Measurements from ENCODE around the gene EMCN.

EMCN gene

DNA sequence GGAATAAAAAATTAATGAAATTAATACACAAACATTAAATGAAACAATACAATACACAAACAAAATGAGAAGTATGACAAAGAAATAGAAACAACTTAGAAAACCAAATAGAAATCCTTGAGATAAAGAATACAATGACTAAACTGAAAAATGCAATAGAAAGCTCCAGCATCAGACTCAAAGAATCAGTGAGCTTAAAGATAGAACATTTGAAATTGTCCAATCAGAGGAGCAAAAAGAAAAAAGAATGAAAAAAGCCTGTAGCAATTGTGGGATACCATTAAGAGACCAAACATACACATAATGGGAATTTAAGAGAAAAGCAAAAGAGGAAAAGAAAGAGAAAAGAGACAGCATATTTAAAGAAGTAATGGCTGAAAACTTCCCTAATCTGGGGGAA is 25.7 kb downstream of the EMCN start:
- H3K9ac ChIP-seq (ENCODE audit: low read length) = no peak overlapping the region
- no peaks in the 10 kb centered on the region for H3K9me3 ChIP-seq (ENCODE audit: low read length)
- no peaks in the 10 kb centered on the region for H3K4me1 ChIP-seq (ENCODE audit: insufficient read depth, low read length)
- H3K27me3 ChIP-seq (ENCODE audit: control insufficient read depth in 1 of 2, insufficient read depth in 2 of 2, low read length in 2 of 2) = no peaks in the 10 kb centered on the region
- H3K36me3 ChIP-seq (ENCODE audit: insufficient read depth, low read length) = no peaks in the 10 kb centered on the region
- no peak overlapping the region for H3K4me3 ChIP-seq (ENCODE audit: low read depth in 1 of 2, low read length in 2 of 2)
- H3K27ac ChIP-seq (ENCODE audit: low read depth, low read length) = no peak overlapping the region

- Histone ChIP-seq H3K36me3 (ENCODE audit: insufficient read depth, low read length) (no peaks in the 10 kb centered on the region), H3K27ac (ENCODE audit: low read depth, low read length) (no peak overlapping the region), H3K27me3 (ENCODE audit: control insufficient read depth in 1 of 2, insufficient read depth in 2 of 2, low read length in 2 of 2) (no peaks in the 10 kb centered on the region), H3K9me3 (ENCODE audit: low read length) (no peaks in the 10 kb centered on the region), H3K4me3 (ENCODE audit: low read depth in 1 of 2, low read length in 2 of 2) (no peak overlapping the region), H3K4me1 (ENCODE audit: insufficient read depth, low read length) (no peaks in the 10 kb centered on the region), H3K9ac (ENCODE audit: low read length) (no peak overlapping the region)
These were observed 28.5 kb downstream of the EMCN start for GRCh38 chr4:100489305-100489704.

GRCh38 chr4:100486496-100486895 is 31.3 kb downstream of the EMCN start:
- no peak overlapping the region for H3K9ac ChIP-seq (ENCODE audit: low read length)
- no peak overlapping the region for H3K4me3 ChIP-seq (ENCODE audit: low read depth in 1 of 2, low read length in 2 of 2)
- H3K27ac ChIP-seq (ENCODE audit: low read depth, low read length) = no peak overlapping the region
- no peaks in the 10 kb centered on the region for H3K36me3 ChIP-seq (ENCODE audit: insufficient read depth, low read length)
- H3K4me1 ChIP-seq (ENCODE audit: insufficient read depth, low read length) = no peaks in the 10 kb centered on the region
- no peaks in the 10 kb centered on the region for H3K27me3 ChIP-seq (ENCODE audit: control insufficient read depth in 1 of 2, insufficient read depth in 2 of 2, low read length in 2 of 2)
- no peaks in the 10 kb centered on the region for H3K9me3 ChIP-seq (ENCODE audit: low read length)

GRCh38 chr4:100483796-100484195 is 34.0 kb downstream of the EMCN start:
- Histone ChIP-seq H3K9me3 (ENCODE audit: low read length) (no peaks in the 10 kb centered on the region), H3K27me3 (ENCODE audit: control insufficient read depth in 1 of 2, insufficient read depth in 2 of 2, low read length in 2 of 2) (no peaks in the 10 kb centered on the region), H3K27ac (ENCODE audit: low read depth, low read length) (no peak overlapping the region), H3K4me3 (ENCODE audit: low read depth in 1 of 2, low read length in 2 of 2) (no peak overlapping the region), H3K4me1 (ENCODE audit: insufficient read depth, low read length) (no peaks in the 10 kb centered on the region), H3K36me3 (ENCODE audit: insufficient read depth, low read length) (no peaks in the 10 kb centered on the region), H3K9ac (ENCODE audit: low read length) (no peak overlapping the region)

DNA sequence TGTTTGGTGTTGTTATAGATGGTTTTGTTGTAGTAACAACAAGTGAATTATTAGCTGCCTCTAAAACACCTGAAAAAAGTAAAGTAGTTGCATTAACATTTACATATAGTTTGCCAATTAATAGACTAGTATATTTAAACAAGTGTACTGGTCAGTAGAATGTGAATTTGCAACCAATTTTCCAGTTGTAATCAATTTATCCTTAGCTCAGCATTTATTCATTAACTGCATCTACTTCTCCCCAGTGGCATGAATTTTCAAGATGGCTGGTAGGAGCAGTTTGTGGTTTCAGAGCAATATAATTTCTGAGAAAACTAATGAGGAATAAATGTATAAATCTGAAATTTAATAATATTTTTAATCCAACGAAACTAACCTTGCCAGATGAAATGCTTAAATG is 37.9 kb downstream of the EMCN start:
- Histone ChIP-seq H3K4me3 (ENCODE audit: low read depth in 1 of 2, low read length in 2 of 2) (no peak overlapping the region), H3K27ac (ENCODE audit: low read depth, low read length) (no peak overlapping the region), H3K36me3 (ENCODE audit: insufficient read depth, low read length) (no peaks in the 10 kb centered on the region), H3K27me3 (ENCODE audit: control insufficient read depth in 1 of 2, insufficient read depth in 2 of 2, low read length in 2 of 2) (no peaks in the 10 kb centered on the region), H3K9ac (ENCODE audit: low read length) (no peak overlapping the region), H3K4me1 (ENCODE audit: insufficient read depth, low read length) (no peaks in the 10 kb centered on the region), H3K9me3 (ENCODE audit: low read length) (no peaks in the 10 kb centered on the region)

- H3K9ac ChIP-seq (ENCODE audit: low read length) = no peak overlapping the region
- H3K4me1 ChIP-seq (ENCODE audit: insufficient read depth, low read length) = no peaks in the 10 kb centered on the region
- H3K27ac ChIP-seq (ENCODE audit: low read depth, low read length) = no peak overlapping the region
- no peaks in the 10 kb centered on the region for H3K27me3 ChIP-seq (ENCODE audit: control insufficient read depth in 1 of 2, insufficient read depth in 2 of 2, low read length in 2 of 2)
- H3K4me3 ChIP-seq (ENCODE audit: low read depth in 1 of 2, low read length in 2 of 2) = no peak overlapping the region
- no peaks in the 10 kb centered on the region for H3K9me3 ChIP-seq (ENCODE audit: low read length)
- H3K36me3 ChIP-seq (ENCODE audit: insufficient read depth, low read length) = no peaks in the 10 kb centered on the region
These were observed 48.3 kb downstream of the EMCN start for GRCh38 chr4:100469555-100469954.

GRCh38 chr4:100466501-100466900 is 51.3 kb downstream of the EMCN start:
- H3K9me3 ChIP-seq (ENCODE audit: low read length) = no peaks in the 10 kb centered on the region
- no peak overlapping the region for H3K27ac ChIP-seq (ENCODE audit: low read depth, low read length)
- no peaks in the 10 kb centered on the region for H3K4me1 ChIP-seq (ENCODE audit: insufficient read depth, low read length)
- H3K36me3 ChIP-seq (ENCODE audit: insufficient read depth, low read length) = no peaks in the 10 kb centered on the region
- no peaks in the 10 kb centered on the region for H3K27me3 ChIP-seq (ENCODE audit: control insufficient read depth in 1 of 2, insufficient read depth in 2 of 2, low read length in 2 of 2)
- H3K4me3 ChIP-seq (ENCODE audit: low read depth in 1 of 2, low read length in 2 of 2) = no peak overlapping the region
- no peak overlapping the region for H3K9ac ChIP-seq (ENCODE audit: low read length)

- Histone ChIP-seq H3K9me3 (ENCODE audit: low read length) (no peaks in the 10 kb centered on the region), H3K36me3 (ENCODE audit: insufficient read depth, low read length) (no peaks in the 10 kb centered on the region), H3K9ac (ENCODE audit: low read length) (no peak overlapping the region), H3K4me3 (ENCODE audit: low read depth in 1 of 2, low read length in 2 of 2) (no peak overlapping the region), H3K27ac (ENCODE audit: low read depth, low read length) (no peak overlapping the region), H3K4me1 (ENCODE audit: insufficient read depth, low read length) (no peaks in the 10 kb centered on the region), H3K27me3 (ENCODE audit: control insufficient read depth in 1 of 2, insufficient read depth in 2 of 2, low read length in 2 of 2) (no peaks in the 10 kb centered on the region)
These were observed 55.8 kb downstream of the EMCN start for GRCh38 chr4:100461807-100462605.

- Histone ChIP-seq H3K4me1 (ENCODE audit: insufficient read depth, low read length) (no peaks in the 10 kb centered on the region), H3K9me3 (ENCODE audit: low read length) (no peaks in the 10 kb centered on the region), H3K9ac (ENCODE audit: low read length) (no peak overlapping the region), H3K27me3 (ENCODE audit: control insufficient read depth in 1 of 2, insufficient read depth in 2 of 2, low read length in 2 of 2) (no peaks in the 10 kb centered on the region), H3K36me3 (ENCODE audit: insufficient read depth, low read length) (no peaks in the 10 kb centered on the region), H3K4me3 (ENCODE audit: low read depth in 1 of 2, low read length in 2 of 2) (no peak overlapping the region), H3K27ac (ENCODE audit: low read depth, low read length) (no peak overlapping the region)
These were observed 67.4 kb downstream of the EMCN start for GRCh38 chr4:100450449-100450848.

DNA sequence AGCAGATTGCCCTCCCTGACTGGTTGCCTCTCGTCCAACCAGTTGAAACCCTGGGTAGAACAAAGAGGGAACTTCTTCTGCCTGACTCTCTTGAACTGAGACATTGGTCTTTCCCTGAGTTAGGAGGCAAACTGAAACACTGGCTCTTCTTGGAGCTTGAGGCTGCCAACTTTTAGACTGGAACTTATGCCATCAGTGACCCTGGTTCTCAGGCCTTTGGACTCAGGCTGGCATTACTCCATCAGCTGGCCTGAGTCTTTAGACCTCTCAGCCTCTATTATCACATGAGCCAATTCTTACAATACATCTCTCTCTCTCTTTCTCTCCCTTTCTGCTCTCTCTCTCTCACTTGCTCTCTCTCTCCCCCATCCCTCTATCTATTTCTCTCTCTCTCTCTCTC is 86.4 kb downstream of the EMCN start:
- no peaks in the 10 kb centered on the region for H3K36me3 ChIP-seq (ENCODE audit: insufficient read depth, low read length)
- H3K9me3 ChIP-seq (ENCODE audit: low read length) = no peaks in the 10 kb centered on the region
- no peak overlapping the region for H3K27ac ChIP-seq (ENCODE audit: low read depth, low read length)
- no peaks in the 10 kb centered on the region for H3K27me3 ChIP-seq (ENCODE audit: control insufficient read depth in 1 of 2, insufficient read depth in 2 of 2, low read length in 2 of 2)
- no peak overlapping the region for H3K9ac ChIP-seq (ENCODE audit: low read length)
- H3K4me3 ChIP-seq (ENCODE audit: low read depth in 1 of 2, low read length in 2 of 2) = no peak overlapping the region
- H3K4me1 ChIP-seq (ENCODE audit: insufficient read depth, low read length) = no peaks in the 10 kb centered on the region

- H3K36me3 ChIP-seq (ENCODE audit: insufficient read depth, low read length) = no peaks in the 10 kb centered on the region
- no peak overlapping the region for H3K4me3 ChIP-seq (ENCODE audit: low read depth in 1 of 2, low read length in 2 of 2)
- H3K9ac ChIP-seq (ENCODE audit: low read length) = no peak overlapping the region
- no peaks in the 10 kb centered on the region for H3K9me3 ChIP-seq (ENCODE audit: low read length)
- no peaks in the 10 kb centered on the region for H3K27me3 ChIP-seq (ENCODE audit: control insufficient read depth in 1 of 2, insufficient read depth in 2 of 2, low read length in 2 of 2)
- H3K27ac ChIP-seq (ENCODE audit: low read depth, low read length) = no peak overlapping the region
- no peaks in the 10 kb centered on the region for H3K4me1 ChIP-seq (ENCODE audit: insufficient read depth, low read length)
These were observed 87.4 kb downstream of the EMCN start for GRCh38 chr4:100430451-100430850.

DNA sequence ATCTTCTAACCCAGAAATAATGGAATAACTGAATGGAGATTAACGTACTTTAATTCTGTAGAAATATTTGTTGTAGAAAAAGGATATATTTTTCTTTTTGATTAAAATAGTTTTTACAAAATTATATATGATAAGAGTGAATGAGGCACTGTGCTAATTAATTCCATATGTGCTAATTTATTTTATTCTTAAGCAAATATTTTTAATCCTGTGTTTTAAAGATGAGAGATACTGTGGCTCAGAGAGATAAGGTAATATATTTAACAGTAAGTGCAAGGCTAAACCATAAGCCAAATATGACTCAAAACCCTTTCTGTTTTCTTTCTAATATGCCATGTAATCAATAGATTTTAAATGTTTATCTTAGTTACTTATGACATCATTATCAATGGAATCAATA is 88.2 kb downstream of the EMCN start:
- H3K4me1 ChIP-seq (ENCODE audit: insufficient read depth, low read length) = no peaks in the 10 kb centered on the region
- H3K9me3 ChIP-seq (ENCODE audit: low read length) = no peaks in the 10 kb centered on the region
- H3K36me3 ChIP-seq (ENCODE audit: insufficient read depth, low read length) = no peaks in the 10 kb centered on the region
- H3K9ac ChIP-seq (ENCODE audit: low read length) = no peak overlapping the region
- H3K27me3 ChIP-seq (ENCODE audit: control insufficient read depth in 1 of 2, insufficient read depth in 2 of 2, low read length in 2 of 2) = no peaks in the 10 kb centered on the region
- no peak overlapping the region for H3K27ac ChIP-seq (ENCODE audit: low read depth, low read length)
- H3K4me3 ChIP-seq (ENCODE audit: low read depth in 1 of 2, low read length in 2 of 2) = no peak overlapping the region
